Testis (tissue), 2 donors: ENCODE data around the gene INSC.

Experiments used
- POLR2A ChIP-seq: fragments of 450-650 bp; IDR thresholded peaks from one replicate; pipeline ENCODE4 v1.6.1; 2017; ENCODE audit warnings: antibody characterized with exemption, mild to moderate bottlenecking, moderate library complexity
- TF ChIP-seq, protein P1 (sequence below), 3 experiments: fragments of 450-650 bp in 2 of 3; fragments of 200-600 bp in 1 of 3; sonication (generic) in 1 of 3; IDR thresholded peaks; one replicate each; pipeline ENCODE4 v1.5.1; 2016 to 2019; ENCODE audit warnings: antibody characterized with exemption in 3 of 3, mild to moderate bottlenecking in 2 of 3, moderate library complexity in 1 of 3

GRCh38 chr11:15139096-15139770 lies 24.5 kb downstream of the INSC start:
- TF ChIP-seq, protein P1, sequence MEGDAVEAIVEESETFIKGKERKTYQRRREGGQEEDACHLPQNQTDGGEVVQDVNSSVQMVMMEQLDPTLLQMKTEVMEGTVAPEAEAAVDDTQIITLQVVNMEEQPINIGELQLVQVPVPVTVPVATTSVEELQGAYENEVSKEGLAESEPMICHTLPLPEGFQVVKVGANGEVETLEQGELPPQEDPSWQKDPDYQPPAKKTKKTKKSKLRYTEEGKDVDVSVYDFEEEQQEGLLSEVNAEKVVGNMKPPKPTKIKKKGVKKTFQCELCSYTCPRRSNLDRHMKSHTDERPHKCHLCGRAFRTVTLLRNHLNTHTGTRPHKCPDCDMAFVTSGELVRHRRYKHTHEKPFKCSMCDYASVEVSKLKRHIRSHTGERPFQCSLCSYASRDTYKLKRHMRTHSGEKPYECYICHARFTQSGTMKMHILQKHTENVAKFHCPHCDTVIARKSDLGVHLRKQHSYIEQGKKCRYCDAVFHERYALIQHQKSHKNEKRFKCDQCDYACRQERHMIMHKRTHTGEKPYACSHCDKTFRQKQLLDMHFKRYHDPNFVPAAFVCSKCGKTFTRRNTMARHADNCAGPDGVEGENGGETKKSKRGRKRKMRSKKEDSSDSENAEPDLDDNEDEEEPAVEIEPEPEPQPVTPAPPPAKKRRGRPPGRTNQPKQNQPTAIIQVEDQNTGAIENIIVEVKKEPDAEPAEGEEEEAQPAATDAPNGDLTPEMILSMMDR (IDR thresholded peaks at IDR 0.05): no peak
- TF ChIP-seq POLR2A: no peak
